HepG2 (cell line): ENCODE data around the gene ZNF586. TPM values are rescaled to one million over a fixed set of nuclear protein-coding genes. Genes with fewer than 3 reads are reported as not detected.

ENCODE experiments used
- CCDC6 ChIP-seq: sonication (generic); formaldehyde crosslinking; IDR thresholded peaks from 2 replicates; pipeline ENCODE4 v1.8.1; 2022; ENCODE audit warnings: mild to moderate bottlenecking, missing genetic modification reagents, moderate library complexity
- DNMT3B ChIP-seq: conservative IDR thresholded peaks from 2 replicates; pipeline ENCODE4 v1.6.1; 2016; ENCODE audit warnings: missing biosample characterization, control low read depth
- DR1 ChIP-seq: sonication (generic); formaldehyde crosslinking; IDR thresholded peaks from 2 replicates; pipeline ENCODE4 v1.8.0; 2021; ENCODE audit warnings: mild to moderate bottlenecking, missing genetic modification reagents, inconsistent platforms
- HNF4G ChIP-seq, 2 experiments: sonication (generic) in 1 of 2; formaldehyde crosslinking in 1 of 2; IDR thresholded peaks; 2 replicates each; pipeline versions ENCODE4 v1.4.0 to v1.6.1; 2011 to 2020; ENCODE audit warnings: borderline replicate concordance in 2 of 2, low read depth in 2 of 2, mild to moderate bottlenecking in 2 of 2, low read length in 1 of 2, missing genetic modification reagents in 1 of 2, moderate library complexity in 1 of 2
- KLF13 ChIP-seq: sonication (generic); formaldehyde crosslinking; IDR thresholded peaks from 2 replicates; pipeline ENCODE4 v1.4.0; 2020; ENCODE audit warnings: mild to moderate bottlenecking, missing genetic modification reagents
- POLR2AphosphoS5 ChIP-seq: IDR thresholded peaks from 2 replicates; pipeline ENCODE4 v1.6.1; 2012; ENCODE audit warnings: low read depth, low read length
- SALL1 ChIP-seq: sonication (generic); formaldehyde crosslinking; IDR thresholded peaks from 2 replicates; pipeline ENCODE4 v1.8.0; 2022; ENCODE audit warnings: mild to moderate bottlenecking, missing genetic modification reagents
- ZBTB1 ChIP-seq: sonication (generic); formaldehyde crosslinking; IDR thresholded peaks from 2 replicates; pipeline ENCODE4 v1.4.0; 2020; ENCODE audit warnings: missing genetic modification reagents, borderline replicate concordance
- ZHX2 ChIP-seq, 2 experiments: sonication (generic) in 1 of 2; formaldehyde crosslinking in 1 of 2; IDR thresholded peaks; 2 replicates each; pipeline versions ENCODE4 v1.6.1 to v1.9.0; 2014 to 2022; ENCODE audit warnings: antibody characterized with exemption in 1 of 2, borderline replicate concordance in 1 of 2, inconsistent platforms in 1 of 2, low read depth in 1 of 2, missing genetic modification reagents in 1 of 2
- ZKSCAN1 ChIP-seq: fragments of 150-350 bp; IDR thresholded peaks from 2 replicates; pipeline ENCODE4 v1.6.1; 2014; ENCODE audit warnings: low read length
- ZNF276 ChIP-seq: sonication (generic); formaldehyde crosslinking; IDR thresholded peaks from 2 replicates; pipeline ENCODE4 v1.4.0; 2020; ENCODE audit warnings: mild to moderate bottlenecking, low read depth, missing genetic modification reagents
- ZNF781 ChIP-seq: sonication (generic); formaldehyde crosslinking; IDR thresholded peaks from 2 replicates; pipeline ENCODE4 v1.5.1; 2020; ENCODE audit warnings: borderline replicate concordance, mild to moderate bottlenecking, missing genetic modification reagents; ENCODE audit errors: not compliant biosample characterization
- polyA plus RNA-seq, 8 experiments: library from polyadenylated mRNA; depleted of rRNA in 3 of 8; stranded (reverse) in 7 of 8; unstranded in 1 of 8; fragments of >200 nt; fragmentation: Illumina TruSeq in 4 of 8; extraction: Trizol in 4 of 8; gene quantifications; 2 replicates each; pipeline versions ENCODE4 v1.2.1 to v1.2.3, GENCODE V29; 2011 to 2016; ENCODE audit warnings: low read depth in 4 of 8, missing spikeins in 1 of 8, mixed read lengths in 1 of 8; ENCODE audit not compliant: insufficient read depth in 1 of 8
- total RNA-seq, 5 experiments: library from RNA; depleted of rRNA; stranded (reverse); fragments of >200 nt; fragmentation: Illumina TruSeq; extraction: Trizol; gene quantifications; 2 replicates each; pipeline ENCODE4 v1.2.3, GENCODE V29; 2016; ENCODE audit warnings: low read depth in 1 of 5
- TF ChIP-seq, protein P1 (sequence below): sonication (generic); formaldehyde crosslinking; IDR thresholded peaks from 2 replicates; pipeline ENCODE4 v1.8.1; 2022; ENCODE audit warnings: low read depth, mild to moderate bottlenecking, missing genetic modification reagents
- TF ChIP-seq, protein P2 (sequence below): sonication (generic); formaldehyde crosslinking; IDR thresholded peaks from 2 replicates; pipeline ENCODE4 v1.4.0; 2020; ENCODE audit warnings: missing genetic modification reagents, mild to moderate bottlenecking, borderline replicate concordance

The ZNF586 gene
- total and polyA plus RNA-seq, 2 of the 13 experiments (the other 11 are each of a cell fraction or from before 2014, with no cell fraction given): 0.50 to 3.4 TPM

DNA sequence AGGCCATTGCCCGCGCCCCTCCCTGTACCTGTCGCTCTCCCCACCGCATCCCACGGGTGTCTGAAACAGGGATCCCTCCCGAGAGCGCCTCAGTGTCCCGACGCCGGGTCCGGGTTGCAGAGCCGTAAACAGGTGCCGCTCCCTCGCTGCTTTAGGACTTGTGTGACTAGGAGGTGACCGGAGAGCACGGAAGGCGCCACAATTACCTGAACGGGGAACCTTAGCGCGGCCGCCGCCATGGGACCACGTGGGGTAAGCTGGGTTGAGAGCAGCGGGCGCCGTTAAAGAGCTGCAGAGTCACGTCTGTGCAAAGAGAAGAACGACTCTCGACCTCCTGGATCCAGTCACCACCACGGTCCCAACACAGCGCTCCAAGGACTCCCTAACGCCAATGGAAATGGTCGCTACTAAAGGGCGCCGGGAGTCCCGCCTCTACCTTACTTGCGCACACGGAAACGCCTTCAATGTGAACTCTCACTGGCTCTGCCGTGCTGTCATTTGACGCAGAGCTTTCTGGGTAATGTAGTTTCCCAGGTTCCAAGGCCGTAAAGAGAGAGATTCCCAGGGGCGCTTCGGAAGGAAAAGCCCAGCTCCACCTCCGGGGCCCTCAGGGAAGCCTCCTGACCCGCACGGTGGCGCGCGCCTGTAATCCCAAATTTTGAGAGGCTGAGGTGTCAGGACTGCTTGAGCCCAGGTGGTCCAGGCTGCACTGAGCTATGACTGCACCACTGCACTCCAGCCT lies 45.2 kb downstream of the ZNF586 start, which contains the start of gene ZNF552 (continued):
- TF ChIP-seq, protein P1, sequence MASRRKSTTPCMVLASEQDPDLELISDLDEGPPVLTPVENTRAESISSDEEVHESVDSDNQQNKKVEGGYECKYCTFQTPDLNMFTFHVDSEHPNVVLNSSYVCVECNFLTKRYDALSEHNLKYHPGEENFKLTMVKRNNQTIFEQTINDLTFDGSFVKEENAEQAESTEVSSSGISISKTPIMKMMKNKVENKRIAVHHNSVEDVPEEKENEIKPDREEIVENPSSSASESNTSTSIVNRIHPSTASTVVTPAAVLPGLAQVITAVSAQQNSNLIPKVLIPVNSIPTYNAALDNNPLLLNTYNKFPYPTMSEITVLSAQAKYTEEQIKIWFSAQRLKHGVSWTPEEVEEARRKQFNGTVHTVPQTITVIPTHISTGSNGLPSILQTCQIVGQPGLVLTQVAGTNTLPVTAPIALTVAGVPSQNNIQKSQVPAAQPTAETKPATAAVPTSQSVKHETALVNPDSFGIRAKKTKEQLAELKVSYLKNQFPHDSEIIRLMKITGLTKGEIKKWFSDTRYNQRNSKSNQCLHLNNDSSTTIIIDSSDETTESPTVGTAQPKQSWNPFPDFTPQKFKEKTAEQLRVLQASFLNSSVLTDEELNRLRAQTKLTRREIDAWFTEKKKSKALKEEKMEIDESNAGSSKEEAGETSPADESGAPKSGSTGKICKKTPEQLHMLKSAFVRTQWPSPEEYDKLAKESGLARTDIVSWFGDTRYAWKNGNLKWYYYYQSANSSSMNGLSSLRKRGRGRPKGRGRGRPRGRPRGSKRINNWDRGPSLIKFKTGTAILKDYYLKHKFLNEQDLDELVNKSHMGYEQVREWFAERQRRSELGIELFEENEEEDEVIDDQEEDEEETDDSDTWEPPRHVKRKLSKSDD (CRISPR knock-in tag): peak; percentile 72; the same call in 1 of the 2 replicates
- no peak for TF ChIP-seq ZKSCAN1
- TF ChIP-seq ZNF276 (CRISPR knock-in tag): no peak
- TF ChIP-seq ZNF781 (CRISPR knock-in tag): no peak
- TF ChIP-seq ZBTB1: no peak
- TF ChIP-seq KLF13 (CRISPR knock-in tag): no peak
- peak; percentile 96 for TF ChIP-seq POLR2AphosphoS5
- TF ChIP-seq DNMT3B: no peak
- TF ChIP-seq SALL1 (CRISPR knock-in tag): peak; percentile 73
- TF ChIP-seq ZHX2 (IDR thresholded peaks at IDR 0.05; ENCODE audit: low read depth): peak; percentile 51; the same call in 1 of the 2 replicates
- no peak for TF ChIP-seq ZHX2 (CRISPR knock-in tag; IDR thresholded peaks at IDR 0.05; ENCODE audit: borderline replicate concordance)
- TF ChIP-seq, protein P2, sequence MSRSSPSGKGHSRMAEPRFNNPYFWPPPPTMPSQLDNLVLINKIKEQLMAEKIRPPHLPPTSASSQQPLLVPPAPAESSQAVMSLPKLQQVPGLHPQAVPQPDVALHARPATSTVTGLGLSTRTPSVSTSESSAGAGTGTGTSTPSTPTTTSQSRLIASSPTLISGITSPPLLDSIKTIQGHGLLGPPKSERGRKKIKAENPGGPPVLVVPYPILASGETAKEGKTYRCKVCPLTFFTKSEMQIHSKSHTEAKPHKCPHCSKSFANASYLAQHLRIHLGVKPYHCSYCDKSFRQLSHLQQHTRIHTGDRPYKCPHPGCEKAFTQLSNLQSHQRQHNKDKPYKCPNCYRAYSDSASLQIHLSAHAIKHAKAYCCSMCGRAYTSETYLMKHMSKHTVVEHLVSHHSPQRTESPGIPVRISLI (CRISPR knock-in tag): no peak
- TF ChIP-seq HNF4G (IDR thresholded peaks at IDR 0.05; ENCODE audit: borderline replicate concordance, low read depth, low read length): no peak
- TF ChIP-seq HNF4G (CRISPR knock-in tag; IDR thresholded peaks at IDR 0.05; ENCODE audit: borderline replicate concordance, low read depth): 0 out of 2 replicates have a peak, but pooled peaks have one; percentile 43
- peak; percentile 87 for TF ChIP-seq DR1 (CRISPR knock-in tag)
- TF ChIP-seq CCDC6 (CRISPR knock-in tag): no peak
